HCT116 (cell line): Measurements from ENCODE around the gene PERCC1. TPM values are rescaled to one million over a fixed set of nuclear protein-coding genes. Genes with fewer than 3 reads are reported as not detected.

ENCODE experiments used
- ATAC-seq: fragments of 200-7000 bp; cut with Tn5 transposase; 2 replicates; pipeline ENCODE4 v1.9.1; 2020; ENCODE audit warnings: mild to moderate bottlenecking, moderate library complexity
- BruUV-seq: library from RNA; stranded (reverse); fragments of 400-500 nt; replicated peaks from 2 replicates; lab custom pipeline; 2021; lab: Mats Ljungman, UMichigan
- CTCF ChIA-PET: fragments of 300-600 bp; sonication (Branson Sonifier 250); formaldehyde crosslinking; loops from one replicate; lab custom pipeline; 2021; ENCODE audit warnings: antibody characterized with exemption; lab: Charles Lee
- POLR2A ChIA-PET: fragments of 300-600, 350-600 bp; sonication (Branson Sonifier 250); formaldehyde crosslinking; loops from one replicate; lab custom pipeline; 2021; ENCODE audit warnings: antibody characterized with exemption; lab: Charles Lee
- RAD21 ChIA-PET, 2 experiments: fragments of 300-600 bp; sonication (Branson Sonifier 250); formaldehyde crosslinking; loops; one replicate each; lab custom pipeline; 2023; ENCODE audit warnings: low total read pairs in 2 of 2; ENCODE audit not compliant: uncharacterized antibody in 2 of 2, unreplicated experiment in 2 of 2, low non-redundant PET in 1 of 2; lab: Charles Lee
- DNase-seq: peaks from one replicate; pipeline ENCODE4 v3.0.0-alpha.2; 2010; ENCODE audit warnings: low read depth, low spot score
- H2AFZ ChIP-seq: fragments of 200-600 bp; shearing (Covaris generic), sonication (generic); 2 replicates; pipeline ENCODE4 v1.6.1; 2017; ENCODE audit warnings: low read depth, mixed run types, mixed read lengths, antibody characterized with exemption, low read length; ENCODE audit not compliant: poor library complexity, severe bottlenecking
- H3K27ac ChIP-seq: 2 replicates; pipeline ENCODE4 v1.5.1; 2012; ENCODE audit warnings: low read depth, low read length
- H3K27me3 ChIP-seq: fragments of 200-600 bp; sonication (generic); 2 replicates; pipeline ENCODE4 v1.6.1; 2016; ENCODE audit warnings: mixed run types, low read length, mixed read lengths; ENCODE audit not compliant: insufficient read depth
- H3K36me3 ChIP-seq, 2 experiments: fragments of 200-500 bp in 1 of 2; fragments of 200-600 bp in 1 of 2; sonication (Bioruptor generic) in 1 of 2; sonication (generic) in 1 of 2; 2 replicates each; pipeline versions ENCODE4 v1.5.1 to v1.6.1; 2014 to 2016; ENCODE audit warnings: low read length in 2 of 2, inconsistent platforms in 1 of 2, mixed read lengths in 1 of 2, mixed run types in 1 of 2; ENCODE audit not compliant: insufficient read depth in 2 of 2, control insufficient read depth in 1 of 2
- H3K4me1 ChIP-seq, 2 experiments: fragments of 200-600 bp in 1 of 2; sonication (generic) in 1 of 2; 2 replicates each; pipeline versions ENCODE4 v1.5.1 to v1.6.1; 2012 to 2017; ENCODE audit warnings: low read length in 2 of 2, inconsistent platforms in 1 of 2, mild to moderate bottlenecking in 1 of 2, mixed read lengths in 1 of 2, mixed run types in 1 of 2, moderate library complexity in 1 of 2; ENCODE audit not compliant: insufficient read depth in 2 of 2, control insufficient read depth in 1 of 2
- H3K4me2 ChIP-seq: fragments of 200-600 bp; sonication (generic); 2 replicates; pipeline ENCODE4 v1.6.1; 2017; ENCODE audit warnings: mixed run types, low read length, mixed read lengths
- H3K4me3 ChIP-seq, 2 experiments: fragments of 200-600 bp in 1 of 2; sonication (generic) in 1 of 2; replicated peaks in 1 of 2; 2 replicates each; pipeline ENCODE4 v1.5.1; 2011 to 2016; ENCODE audit warnings: low read length in 2 of 2, control low read depth in 1 of 2, low read depth in 1 of 2, mild to moderate bottlenecking in 1 of 2, mixed read lengths in 1 of 2, mixed run types in 1 of 2
- H3K79me2 ChIP-seq: fragments of 200-600 bp; sonication (generic); 2 replicates; pipeline ENCODE4 v1.6.1; 2017; ENCODE audit warnings: mild to moderate bottlenecking, mixed run types, low read length, moderate library complexity, mixed read lengths; ENCODE audit not compliant: insufficient read depth
- H3K9ac ChIP-seq: fragments of 200-600 bp; sonication (generic); 2 replicates; pipeline ENCODE4 v1.6.1; 2016; ENCODE audit warnings: low read length, mixed read lengths
- H3K9me2 ChIP-seq: fragments of 200-600 bp; sonication (generic), shearing (Covaris generic); 2 replicates; pipeline ENCODE4 v1.6.1; 2017; ENCODE audit warnings: mixed run types, mild to moderate bottlenecking, moderate library complexity; ENCODE audit not compliant: insufficient read depth
- H3K9me3 ChIP-seq, 2 experiments: fragments of 200-500 bp in 1 of 2; fragments of 200-600 bp in 1 of 2; sonication (Bioruptor generic) in 1 of 2; sonication (generic) in 1 of 2; 2 replicates each; pipeline ENCODE4 v1.6.1; 2014 to 2017; ENCODE audit warnings: low read length in 2 of 2, mixed read lengths in 2 of 2, inconsistent platforms in 1 of 2, low read depth in 1 of 2, mild to moderate bottlenecking in 1 of 2, mixed run types in 1 of 2, moderate library complexity in 1 of 2; ENCODE audit not compliant: control insufficient read depth in 1 of 2, insufficient read depth in 1 of 2
- H4K20me1 ChIP-seq: fragments of 200-600 bp; sonication (generic), shearing (Covaris generic); 2 replicates; pipeline ENCODE4 v1.6.1; 2017; ENCODE audit warnings: mixed run types, mild to moderate bottlenecking, moderate library complexity; ENCODE audit not compliant: insufficient read depth
- ATF3 ChIP-seq: IDR thresholded peaks from 2 replicates; pipeline ENCODE4 v1.6.1; 2012
- CBX3 ChIP-seq: IDR thresholded peaks from 2 replicates; pipeline ENCODE4 v1.6.1; 2012; ENCODE audit warnings: low read depth
- CEBPB ChIP-seq: IDR thresholded peaks from 2 replicates; pipeline ENCODE4 v1.6.1; 2012; ENCODE audit warnings: low read depth
- CTCF ChIP-seq, 3 experiments: fragments of 200-600 bp in 1 of 3; sonication (generic) in 1 of 3; IDR thresholded peaks in 2 of 3; conservative IDR thresholded peaks in 1 of 3; 2 replicates each; pipeline ENCODE4 v1.5.1; 2012 to 2017; ENCODE audit warnings: low read depth in 2 of 3, low read length in 2 of 3, antibody characterized with exemption in 1 of 3, borderline replicate concordance in 1 of 3, control low read depth in 1 of 3, mild to moderate bottlenecking in 1 of 3, mixed read lengths in 1 of 3, mixed run types in 1 of 3, moderate library complexity in 1 of 3; ENCODE audit not compliant: insufficient read depth in 1 of 3
- EGR1 ChIP-seq: IDR thresholded peaks from 2 replicates; pipeline ENCODE4 v1.6.1; 2012; ENCODE audit warnings: low read depth
- ELF1 ChIP-seq: IDR thresholded peaks from 2 replicates; pipeline ENCODE4 v1.6.1; 2012; ENCODE audit warnings: low read depth, borderline replicate concordance
- EZH2 ChIP-seq: fragments of 200-600 bp; sonication (generic); IDR thresholded peaks from 2 replicates; pipeline ENCODE4 v1.6.1; 2017; ENCODE audit warnings: antibody characterized with exemption, mixed run types
- EZH2phosphoT487 ChIP-seq: fragments of 200-600 bp; IDR thresholded peaks from 2 replicates; pipeline ENCODE4 v1.6.1; 2018; ENCODE audit warnings: antibody characterized with exemption, borderline replicate concordance
- POLR2A ChIP-seq: IDR thresholded peaks from 2 replicates; pipeline ENCODE4 v1.7.0; 2011; ENCODE audit warnings: borderline replicate concordance; ENCODE audit not compliant: insufficient read depth, insufficient read length; ENCODE audit errors: extremely low read depth
- RAD21 ChIP-seq: IDR thresholded peaks from 2 replicates; pipeline ENCODE4 v1.6.1; 2012; ENCODE audit warnings: low read depth, mild to moderate bottlenecking
- SIN3A ChIP-seq: IDR thresholded peaks from 2 replicates; pipeline ENCODE4 v1.6.1; 2012; ENCODE audit warnings: low read depth
- SRF ChIP-seq: IDR thresholded peaks from 2 replicates; pipeline ENCODE4 v1.6.1; 2012; ENCODE audit warnings: low read depth
- YY1 ChIP-seq: IDR thresholded peaks from 2 replicates; pipeline ENCODE4 v1.6.1; 2011; ENCODE audit warnings: low read length, low read depth, moderate library complexity, mild to moderate bottlenecking; ENCODE audit not compliant: insufficient replicate concordance; ENCODE audit errors: extremely low read depth
- ZFX ChIP-seq: fragments of 450-650 bp; IDR thresholded peaks from 2 replicates; pipeline ENCODE4 v1.6.1; 2017
- ZNF274 ChIP-seq: fragments of 200-500 bp; sonication (Bioruptor generic); IDR thresholded peaks from 2 replicates; pipeline ENCODE4 v1.6.1; 2014; ENCODE audit warnings: mild to moderate bottlenecking, low read depth, low read length, inconsistent platforms
- intact Hi-C: fragments of 100-400 bp; cut with micrococcal nuclease; formaldehyde crosslinking; loops from 2 replicates; pipeline ENCODE4 v1.10.0; 2022
- total RNA-seq: library from RNA; stranded (reverse); gene quantifications from one replicate; pipeline ENCODE4 v1.2.1, GENCODE V29; 2021; ENCODE audit not compliant: unreplicated experiment

PERCC1 gene
- total RNA-seq, 1 experiment from 2014 or later, result not detected

GRCh38 chr16:1459967-1460366, 29.1 kb downstream of the PERCC1 start (continued):
- no peak for TF ChIP-seq CTCF (IDR thresholded peaks at IDR 0.05 in 2 of 3, conservative IDR thresholded peaks at IDR 0.05 in 1 of 3; ENCODE audit: borderline replicate concordance in 1 of 3, insufficient read depth in 1 of 3, low read depth in 2 of 3, low read length in 2 of 3)

GRCh38 chr16:1460602-1461138, 29.8 kb downstream of the PERCC1 start:
- no peaks in the 10 kb centered on the region; a peak in 1 of 4 replicates for H3K36me3 ChIP-seq
- ATAC-seq (no peak), DNase-seq (no peak)
- H3K4me2 ChIP-seq, result no peak overlapping the region
- H3K4me1 ChIP-seq, result no peaks in the 10 kb centered on the region
- no peaks in the 10 kb centered on the region for H3K79me2 ChIP-seq
- ChIA-PET POLR2A (no interaction called here), RAD21 (no interaction called here), CTCF (no interaction called here)
- no peaks in the 10 kb centered on the region for H3K27me3 ChIP-seq
- no TSS peak for BruUV-seq
- H3K9ac ChIP-seq, result no peak overlapping the region
- no peak overlapping the region for H2AFZ ChIP-seq
- H4K20me1 ChIP-seq, result no peaks in the 10 kb centered on the region
- intact Hi-C loops, result no loop called here
- no peak overlapping the region for H3K27ac ChIP-seq
- no peaks in the 10 kb centered on the region for H3K9me3 ChIP-seq
- no peak for TF ChIP-seq EGR1
- no peaks in the 10 kb centered on the region for H3K9me2 ChIP-seq
- no peak overlapping the region for H3K4me3 ChIP-seq

- Histone ChIP-seq H3K9me2 (no peaks in the 10 kb centered on the region), H3K36me3 (no peaks in the 10 kb centered on the region; a peak in 1 of 4 replicates), H3K9me3 (no peaks in the 10 kb centered on the region), H3K4me1 (no peaks in the 10 kb centered on the region), H3K4me2 (no peak overlapping the region), H3K79me2 (0 out of 2 replicates have a peak, but pooled peaks cover under 1% of the 10 kb centered on the region), H4K20me1 (no peaks in the 10 kb centered on the region), H3K27ac (no peak overlapping the region), H3K9ac (no peak overlapping the region), H3K27me3 (no peaks in the 10 kb centered on the region), H3K4me3 (no peak overlapping the region), H2AFZ (no peak overlapping the region)
- BruUV-seq, result no TSS peak
- ATAC-seq (no peak), DNase-seq (no peak)
- CTCF ChIA-PET, result no interaction called here
- intact Hi-C loops, result no loop called here
- POLR2A ChIA-PET, result no interaction called here
- RAD21 ChIA-PET, result no interaction called here
- TF ChIP-seq CTCF (IDR thresholded peaks at IDR 0.05 in 2 of 3, conservative IDR thresholded peaks at IDR 0.05 in 1 of 3; ENCODE audit: borderline replicate concordance in 1 of 3, insufficient read depth in 1 of 3, low read depth in 2 of 3, low read length in 2 of 3), result no peak
- TF ChIP-seq ZNF274, result no peak
- no peak for TF ChIP-seq EGR1
- no peak for TF ChIP-seq CEBPB
- TF ChIP-seq SIN3A, result no peak
- no peak for TF ChIP-seq YY1
- TF ChIP-seq RAD21, result no peak
- no peak for TF ChIP-seq EZH2phosphoT487
- TF ChIP-seq ELF1, result no peak
- no peak for TF ChIP-seq POLR2A
- no peak for TF ChIP-seq ZFX
- TF ChIP-seq CBX3, result no peak
- TF ChIP-seq EZH2, result no peak
- no peak for TF ChIP-seq SRF
- no peak for TF ChIP-seq ATF3
Measured at GRCh38 chr16:1461146-1461545, 30.3 kb downstream of the PERCC1 start.
